AG04449 (cell line): ENCODE results near the gene FLT3.

Experiments used
- CTCF ChIA-PET: fragments of 350-600 bp; formaldehyde crosslinking; extraction: SDS; loops from one replicate; lab custom pipeline; 2021; ENCODE audit warnings: antibody characterized with exemption; lab: Yijun Ruan, JAX
- POLR2A ChIA-PET: fragments of 400-600, 350-600 bp; formaldehyde crosslinking; extraction: SDS; loops from one replicate; lab custom pipeline; 2020; ENCODE audit warnings: antibody characterized with exemption, inconsistent platforms; lab: Yijun Ruan, JAX
- DNase-seq: peaks from one replicate; pipeline ENCODE4 v3.0.0-alpha.2; 2010; ENCODE audit warnings: low read depth, low spot score
- H3K4me3 ChIP-seq: 2 replicates; pipeline ENCODE4 v1.5.1; 2011; ENCODE audit warnings: low read depth, mild to moderate bottlenecking, control low read depth, low read length
- CTCF ChIP-seq: IDR thresholded peaks from one replicate; pipeline ENCODE4 v1.5.1; 2011; ENCODE audit warnings: mild to moderate bottlenecking, moderate library complexity, low read length, control low read depth, inconsistent platforms; ENCODE audit not compliant: insufficient read depth; ENCODE audit errors: missing control alignments

Gene FLT3

GRCh38 chr13:28138012-28138755, 37.8 kb upstream of the FLT3 start, which contains the start of gene PAN3:
TSS of gene PAN3 (plus strand) at chr13:28138545. CDS start at chr13:28138658, 113 bp downstream.
- H3K4me3 ChIP-seq, result peak within 1 kb of the TSS; percentile 90
- TF ChIP-seq CTCF, result peak; percentile 28
- ChIA-PET CTCF (no interaction called here), POLR2A (interaction anchor here (0.6 to 0.7 kb wide), 2 partner anchors 89 to 93 kb away, joined by 3 to 4 read pairs; no protein-coding TSS in a partner anchor)
- peak; percentile 42 for DNase-seq

- H3K4me3 ChIP-seq, result peak overlapping the region; percentile 90
- TF ChIP-seq CTCF, result no peak
- ChIA-PET CTCF (no interaction called here), POLR2A (interaction anchor here (0.7 kb wide), 1 partner anchor 90 kb away, joined by 3 read pairs; no protein-coding TSS in a partner anchor)
- no peak for DNase-seq
Measured at GRCh38 chr13:28137596-28137995, 37.2 kb upstream of the FLT3 start.

GRCh38 chr13:28136916-28137315, 36.5 kb upstream of the FLT3 start:
- ChIA-PET POLR2A (no interaction called here), CTCF (interaction anchor here (1.1 kb wide), 1 partner anchor 182 kb away, joined by 3 read pairs; no protein-coding TSS in a partner anchor)
- no peak for TF ChIP-seq CTCF
- peak overlapping the region; percentile 90 for H3K4me3 ChIP-seq
- DNase-seq, result no peak

GRCh38 chr13:28131646-28132045, 31.3 kb upstream of the FLT3 start:
- DNase-seq, result no peak
- ChIA-PET CTCF (no interaction called here), POLR2A (no interaction called here)
- no peak for TF ChIP-seq CTCF
- no peak overlapping the region for H3K4me3 ChIP-seq

GRCh38 chr13:28129911-28130693, 29.7 kb upstream of the FLT3 start:
- no peak for DNase-seq
- H3K4me3 ChIP-seq, result no peak overlapping the region
- ChIA-PET POLR2A (no interaction called here), CTCF (interaction anchor here (0.7 kb wide), 1 partner anchor 44 kb away, joined by 3 read pairs; no protein-coding TSS in a partner anchor)
- no peak for TF ChIP-seq CTCF

- H3K4me3 ChIP-seq, result no peak overlapping the region
- ChIA-PET POLR2A (no interaction called here), CTCF (no interaction called here)
- no peak for TF ChIP-seq CTCF
- no peak for DNase-seq
Measured at GRCh38 chr13:28128926-28129325, 28.6 kb upstream of the FLT3 start.
